Endothelial cell of umbilical vein (primary cell): ENCODE results near the gene CCDC40. TPM values are rescaled to one million over a fixed set of nuclear protein-coding genes. Genes with fewer than 3 reads are reported as not detected.

ENCODE experiments used
- BruUV-seq: library from RNA; stranded (reverse); fragments of 400-500 nt; replicated peaks from 2 replicates; lab custom pipeline; 2021; lab: Mats Ljungman, UMichigan
- CTCF ChIA-PET: fragments of 300-600, 350-600 bp; sonication (Branson Sonifier 250); formaldehyde crosslinking; loops from one replicate; lab custom pipeline; 2021; ENCODE audit warnings: antibody characterized with exemption, inconsistent platforms; lab: Charles Lee
- POLR2A ChIA-PET: fragments of 300-600, 350-600 bp; sonication (Branson Sonifier 250); formaldehyde crosslinking; loops from one replicate; lab custom pipeline; 2021; ENCODE audit warnings: antibody characterized with exemption, inconsistent platforms; lab: Charles Lee
- DNase-seq: peaks from one replicate; pipeline ENCODE4 v3.0.0-alpha.2; 2011; ENCODE audit warnings: low read depth, low spot score
- FAIRE-seq: peaks from 2 replicates; lab custom pipeline; 2011; peaks lifted over from hg19 to GRCh38; lab: Jason Lieb, UNC
- H2AFZ ChIP-seq: 2 replicates; pipeline ENCODE4 v1.6.0; 2012; ENCODE audit warnings: low read depth, low read length, control low read depth, inconsistent platforms
- H3K27ac ChIP-seq: 2 replicates; pipeline ENCODE4 v1.5.1; 2011; ENCODE audit warnings: low read depth, mild to moderate bottlenecking, control low read depth, low read length, moderate library complexity; ENCODE audit not compliant: insufficient read depth
- H3K27me3 ChIP-seq, 2 experiments: 2 replicates each; pipeline versions ENCODE4 v1.6.0 to v1.6.1; 2011; ENCODE audit warnings: low read length in 2 of 2, mixed read lengths in 1 of 2; ENCODE audit not compliant: control insufficient read depth in 2 of 2, insufficient read depth in 2 of 2
- H3K36me3 ChIP-seq, 2 experiments: 2 replicates in 1 of 2; 3 replicates in 1 of 2; pipeline ENCODE4 v1.5.1; 2011; ENCODE audit warnings: low read length in 2 of 2, mild to moderate bottlenecking in 1 of 2, moderate library complexity in 1 of 2; ENCODE audit not compliant: control insufficient read depth in 2 of 2, insufficient read depth in 2 of 2; ENCODE audit errors: extremely low read depth in 1 of 2
- H3K4me1 ChIP-seq: 3 replicates; pipeline ENCODE4 v1.5.1; 2011; ENCODE audit warnings: mild to moderate bottlenecking, low read length; ENCODE audit not compliant: control insufficient read depth, insufficient read depth; ENCODE audit errors: extremely low read depth
- H3K4me2 ChIP-seq: 2 replicates; pipeline ENCODE4 v1.6.1; 2011; ENCODE audit warnings: low read length, control low read depth, mixed read lengths; ENCODE audit not compliant: insufficient read depth
- H3K4me3 ChIP-seq, 3 experiments: fragments of 200-600 bp in 1 of 3; sonication (generic), shearing (Covaris generic) in 1 of 3; replicated peaks in 1 of 3; 2 replicates each; pipeline ENCODE4 v1.5.1; 2011 to 2016; ENCODE audit warnings: control low read depth in 3 of 3, low read length in 3 of 3, mild to moderate bottlenecking in 2 of 3, inconsistent platforms in 1 of 3, low read depth in 1 of 3, moderate library complexity in 1 of 3; ENCODE audit not compliant: insufficient read depth in 1 of 3
- H3K79me2 ChIP-seq: 2 replicates; pipeline ENCODE4 v1.6.0; 2012; ENCODE audit warnings: low read length, inconsistent platforms; ENCODE audit not compliant: control insufficient read depth, insufficient read depth
- H3K9ac ChIP-seq: replicated peaks from 2 replicates; pipeline ENCODE3; 2011; ENCODE audit warnings: low read length, control low read depth; ENCODE audit not compliant: insufficient read depth; ENCODE audit errors: extremely low read depth
- H3K9me1 ChIP-seq: replicated peaks from 3 replicates; pipeline ENCODE4 v1.6.0; 2011; ENCODE audit warnings: mild to moderate bottlenecking, low read length; ENCODE audit not compliant: control insufficient read depth, insufficient read depth; ENCODE audit errors: extremely low read depth
- H3K9me3 ChIP-seq: replicated peaks from 2 replicates; pipeline ENCODE4 v1.5.1; 2012; ENCODE audit warnings: low read length, inconsistent platforms; ENCODE audit not compliant: control insufficient read depth, insufficient read depth
- H4K20me1 ChIP-seq: replicated peaks from 2 replicates; pipeline ENCODE3; 2011; ENCODE audit warnings: mild to moderate bottlenecking, low read length; ENCODE audit not compliant: control insufficient read depth, insufficient read depth; ENCODE audit errors: extremely low read depth
- CTCF ChIP-seq, 2 donors: IDR thresholded peaks; 1 replicate in 1 of 2; 2 replicates in 1 of 2; pipeline ENCODE4 v1.5.1; 2011; ENCODE audit warnings: low read length in 2 of 2, mild to moderate bottlenecking in 2 of 2, moderate library complexity in 2 of 2, control low read depth in 1 of 2, inconsistent platforms in 1 of 2, low read depth in 1 of 2; ENCODE audit not compliant: insufficient read depth in 1 of 2; ENCODE audit errors: extremely low read depth in 1 of 2
- EZH2 ChIP-seq: IDR thresholded peaks from 2 replicates; pipeline ENCODE4 v1.6.1; 2012; ENCODE audit warnings: borderline replicate concordance, low read depth, mild to moderate bottlenecking, moderate library complexity, low read length, inconsistent platforms; ENCODE audit not compliant: severe bottlenecking
- FOS ChIP-seq: IDR thresholded peaks from 2 replicates; pipeline ENCODE4 v1.6.1; 2011; ENCODE audit warnings: mild to moderate bottlenecking, low read length, moderate library complexity, borderline replicate concordance; ENCODE audit not compliant: insufficient read depth
- GATA2 ChIP-seq: IDR thresholded peaks from 2 replicates; pipeline ENCODE4 v1.7.0; 2011; ENCODE audit warnings: low read depth, mild to moderate bottlenecking, moderate library complexity, mixed read lengths, low read length; ENCODE audit not compliant: insufficient read length, insufficient read depth
- JUN ChIP-seq: IDR thresholded peaks from 2 replicates; pipeline ENCODE4 v1.6.1; 2011; ENCODE audit warnings: borderline replicate concordance, low read depth; ENCODE audit not compliant: insufficient read length, insufficient read depth
- MAX ChIP-seq: IDR thresholded peaks from 2 replicates; pipeline ENCODE4 v1.6.1; 2011; ENCODE audit not compliant: insufficient read depth, insufficient read length
- MYC ChIP-seq: IDR thresholded peaks from one replicate; pipeline ENCODE4 v1.6.1; 2011; ENCODE audit warnings: mild to moderate bottlenecking, low read depth, low read length
- POLR2A ChIP-seq: IDR thresholded peaks from 2 replicates; pipeline ENCODE4 v1.6.1; 2012; ENCODE audit warnings: low read depth, mild to moderate bottlenecking, control low read depth, low read length
- POLR2AphosphoS5 ChIP-seq: IDR thresholded peaks from 2 replicates; pipeline ENCODE4 v1.6.1; 2012; ENCODE audit warnings: low read depth, mild to moderate bottlenecking, control low read depth, low read length, moderate library complexity; ENCODE audit not compliant: insufficient read depth
- dilution Hi-C: fragments of 300-500 bp; cut with MboI; formaldehyde crosslinking; loops from one replicate; pipeline ENCODE4 v1.15.0; 2019; ENCODE audit warnings: low sequenced_read_pairs; ENCODE audit not compliant: extremely low pct_ligation_motif_present
- intact Hi-C: fragments of 100-400 bp; cut with micrococcal nuclease; formaldehyde crosslinking; loops from one replicate; pipeline ENCODE4 v1.10.0; 2022
- polyA plus RNA-seq, 4 experiments: library from polyadenylated mRNA; depleted of rRNA in 3 of 4; stranded (reverse) in 3 of 4; unstranded in 1 of 4; fragments of >200 nt; gene quantifications; 2 replicates each; pipeline versions ENCODE4 v1.2.1 to v1.2.3, GENCODE V29; 2011 to 2012; ENCODE audit warnings: missing spikeins in 1 of 4
- total RNA-seq: library from RNA; stranded (reverse); gene quantifications from 2 replicates; pipeline ENCODE4 v1.2.3, GENCODE V29; 2021

Gene CCDC40
- total and polyA plus RNA-seq, 2 donors (not counting 3 experiments of a cell fraction or from before 2014, with no cell fraction given) = 1.4 to 5.5 TPM

- FAIRE-seq (no peak), DNase-seq (no peak)
- Histone ChIP-seq H3K27me3 (no peaks in the 10 kb centered on the region), H2AFZ (no peak overlapping the region), H3K9me3 (no peaks in the 10 kb centered on the region), H4K20me1 (no peaks in the 10 kb centered on the region), H3K4me1 (no peaks in the 10 kb centered on the region), H3K27ac (no peak overlapping the region), H3K36me3 (peaks cover 0 to 3% of the 10 kb centered on the region in 2 experiments), H3K4me3 (no peak overlapping the region), H3K9ac (no peak overlapping the region), H3K4me2 (no peak overlapping the region), H3K79me2 (no peaks in the 10 kb centered on the region), H3K9me1 (no peaks in the 10 kb centered on the region)
- intact Hi-C loops = no loop called here
- ChIA-PET CTCF (interaction anchor here (0.8 to 0.9 kb wide), 2 partner anchors 9 to 11 kb away, joined by 3 to 4 read pairs; no protein-coding TSS in a partner anchor), POLR2A (no interaction called here)
- no TSS peak for BruUV-seq
- TF ChIP-seq MYC (no peak), FOS (no peak), JUN (no peak), POLR2A (no peak), CTCF (IDR thresholded peaks at IDR 0.05; ENCODE audit: extremely low read depth in 1 of 2, insufficient read depth in 1 of 2, low read depth in 1 of 2, low read length in 2 of 2) (no peak), GATA2 (no peak), POLR2AphosphoS5 (no peak), MAX (no peak), EZH2 (no peak)
- dilution Hi-C loops = no loop called here
These were observed 39.3 kb upstream of the CCDC40 start for GRCh38 chr17:79997011-79997660.
